Measurements from ENCODE around the gene RPL22.

Gene RPL22

GRCh38 chr1:6191968-6192367, 7.4 kb downstream of the RPL22 start:
- H3K4me3 ChIP-seq (ENCODE audit: low read length): no peak overlapping the region
- DNase-seq (ENCODE audit: low read depth): no peak
- no peak for TF ChIP-seq CTCF (conservative IDR thresholded peaks at IDR 0.05; ENCODE audit: low read length)

DNA sequence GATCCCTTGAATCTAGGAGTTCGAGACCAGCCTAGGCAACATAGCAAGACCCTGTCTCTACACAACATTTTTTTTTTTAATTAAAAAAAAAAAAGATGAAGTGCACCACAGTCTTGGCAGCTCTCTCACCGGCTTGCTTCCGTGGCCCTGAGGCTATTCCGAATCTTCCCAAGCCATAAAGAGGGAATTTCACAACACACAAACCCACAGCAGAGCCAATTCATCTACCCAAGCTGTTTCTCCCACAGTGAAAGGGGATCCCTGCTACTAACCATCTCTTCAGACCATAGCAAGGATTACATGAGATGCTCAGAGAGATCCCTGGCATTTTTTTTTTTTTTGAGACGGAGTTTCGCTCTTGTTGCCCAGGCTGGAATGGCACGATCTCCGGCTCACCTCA, 10.9 kb downstream of the RPL22 start:
- DNase-seq (ENCODE audit: low read depth): peak; percentile 55
- H3K4me3 ChIP-seq (ENCODE audit: low read length): no peak overlapping the region
- no peak for TF ChIP-seq CTCF (conservative IDR thresholded peaks at IDR 0.05; ENCODE audit: low read length)

GRCh38 chr1:6185635-6186382, 13.6 kb downstream of the RPL22 start:
- H3K4me3 ChIP-seq (ENCODE audit: low read length): no peak overlapping the region
- peak; percentile 60 for TF ChIP-seq CTCF (conservative IDR thresholded peaks at IDR 0.05; ENCODE audit: low read length)
- peak; percentile 42 for DNase-seq (ENCODE audit: low read depth)

DNA sequence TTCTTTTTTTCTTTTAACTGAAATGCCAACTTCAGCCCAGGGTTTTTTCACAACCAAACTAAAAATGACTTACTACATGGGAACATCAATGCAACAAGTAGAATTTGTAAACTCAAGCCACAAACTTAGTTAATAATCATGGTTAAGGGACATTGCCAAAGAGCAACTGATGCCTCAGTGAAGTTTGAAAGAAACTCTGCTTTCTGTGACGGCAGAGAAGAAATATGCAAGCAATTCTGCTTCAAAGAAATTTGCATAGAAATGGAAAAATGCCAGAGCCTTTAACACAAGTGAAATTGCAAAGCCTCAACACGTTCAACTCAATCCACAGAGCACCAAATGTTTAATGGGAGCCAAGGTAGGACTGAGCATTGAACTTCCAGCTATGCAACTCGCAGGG, 14.2 kb downstream of the RPL22 start:
- TF ChIP-seq CTCF (conservative IDR thresholded peaks at IDR 0.05; ENCODE audit: low read length): no peak
- no peak overlapping the region for H3K4me3 ChIP-seq (ENCODE audit: low read length)
- peak; percentile 88 for DNase-seq (ENCODE audit: low read depth)

GRCh38 chr1:6184083-6184783, 15.2 kb downstream of the RPL22 start:
- no peak for DNase-seq (ENCODE audit: low read depth)
- TF ChIP-seq CTCF (conservative IDR thresholded peaks at IDR 0.05; ENCODE audit: low read length): no peak
- H3K4me3 ChIP-seq (ENCODE audit: low read length): no peak overlapping the region

DNA sequence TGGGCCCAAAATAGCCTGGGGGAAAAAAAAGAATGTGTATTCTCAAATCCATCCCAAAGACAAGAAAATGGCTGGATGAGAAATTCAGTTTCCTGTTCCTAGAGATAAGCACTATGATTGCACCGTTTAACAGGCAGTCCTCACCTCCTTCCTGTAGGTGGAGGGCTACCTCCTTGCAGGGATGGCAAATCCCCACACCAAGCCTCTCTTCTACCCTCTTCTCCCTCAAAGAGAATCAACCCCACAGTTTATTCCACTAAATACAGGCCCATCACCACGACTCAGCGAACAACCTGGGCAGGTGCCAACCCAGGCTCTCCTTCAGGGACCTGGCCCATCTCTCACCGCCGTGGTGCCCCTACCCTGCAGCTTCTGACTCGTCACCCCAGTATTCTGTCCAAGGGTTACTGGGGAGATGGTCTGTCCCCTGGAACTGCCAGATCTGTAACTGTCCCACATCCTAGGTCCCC, 15.8 kb downstream of the RPL22 start:
- no peak for TF ChIP-seq CTCF (conservative IDR thresholded peaks at IDR 0.05; ENCODE audit: low read length)
- no peak overlapping the region for H3K4me3 ChIP-seq (ENCODE audit: low read length)
- no peak for DNase-seq (ENCODE audit: low read depth)

GRCh38 chr1:6181347-6181770, 18.0 kb downstream of the RPL22 start:
- DNase-seq (ENCODE audit: low read depth): no peak
- no peak overlapping the region for H3K4me3 ChIP-seq (ENCODE audit: low read length)
- 0 out of 2 replicates have a peak, but pooled peaks have one; percentile 8 for TF ChIP-seq CTCF (conservative IDR thresholded peaks at IDR 0.05; ENCODE audit: low read length)

All from AG10803 (cell line).